Hepatocyte (in vitro differentiated cells): ENCODE data around the gene HABP4. TPM values are rescaled to one million over a fixed set of nuclear protein-coding genes. Genes with fewer than 3 reads are reported as not detected.

Source experiments
- DNase-seq: peaks from one replicate; pipeline ENCODE4 v3.0.0-alpha.2; 2016; ENCODE audit warnings: low spot score
- H2AFZ ChIP-seq: fragments of 200-600 bp; sonication (generic); 2 replicates; pipeline ENCODE4 v1.6.0; 2016; ENCODE audit warnings: antibody characterized with exemption, mild to moderate bottlenecking
- H3K27ac ChIP-seq: fragments of 200-600 bp; sonication (generic); 2 replicates; pipeline ENCODE4 v1.5.1; 2016; ENCODE audit warnings: mild to moderate bottlenecking
- H3K27me3 ChIP-seq: fragments of 200-600 bp; sonication (generic); 2 replicates; pipeline ENCODE4 v1.6.1; 2016
- H3K36me3 ChIP-seq: fragments of 200-600 bp; sonication (generic); replicated peaks from 2 replicates; pipeline ENCODE4 v1.5.1; 2016; ENCODE audit warnings: low read depth; ENCODE audit not compliant: insufficient read depth
- H3K4me1 ChIP-seq: fragments of 200-600 bp; sonication (generic); 2 replicates; pipeline ENCODE4 v1.5.1; 2016; ENCODE audit warnings: mild to moderate bottlenecking, moderate library complexity; ENCODE audit not compliant: insufficient read depth
- H3K4me2 ChIP-seq: fragments of 200-600 bp; sonication (generic); 2 replicates; pipeline ENCODE4 v1.6.0; 2016
- H3K4me3 ChIP-seq: fragments of 200-600 bp; sonication (generic); 2 replicates; pipeline ENCODE4 v1.5.1; 2016; ENCODE audit warnings: mild to moderate bottlenecking
- H3K79me2 ChIP-seq: fragments of 200-600 bp; sonication (generic); 2 replicates; pipeline ENCODE4 v1.6.0; 2017; ENCODE audit warnings: mild to moderate bottlenecking
- H3K9me2 ChIP-seq: fragments of 200-600 bp; sonication (generic); replicated peaks from 2 replicates; pipeline ENCODE4 v1.6.0; 2017; ENCODE audit warnings: mild to moderate bottlenecking; ENCODE audit not compliant: insufficient read depth
- H3K9me3 ChIP-seq: fragments of 200-600 bp; sonication (generic); 2 replicates; pipeline ENCODE4 v1.5.1; 2016; ENCODE audit warnings: low read depth, mild to moderate bottlenecking
- H4K20me1 ChIP-seq: fragments of 200-600 bp; sonication (generic); 2 replicates; pipeline ENCODE4 v1.6.0; 2016; ENCODE audit warnings: mild to moderate bottlenecking; ENCODE audit not compliant: insufficient read depth, poor library complexity, severe bottlenecking
- EZH2 ChIP-seq: fragments of 200-600 bp; sonication (generic); IDR thresholded peaks from 2 replicates; pipeline ENCODE4 v1.6.1; 2016; ENCODE audit warnings: antibody characterized with exemption, mild to moderate bottlenecking, borderline replicate concordance
- EZH2phosphoT487 ChIP-seq: fragments of 200-600 bp; sonication (generic); IDR thresholded peaks from one replicate; pipeline ENCODE4 v1.6.1; 2018; ENCODE audit warnings: antibody characterized with exemption, mild to moderate bottlenecking, low read depth, moderate library complexity; ENCODE audit not compliant: unreplicated experiment, severe bottlenecking
- WGBS: methylation state at CpG from one replicate; pipeline ENCODE4 v1.1.6; 2016; ENCODE audit warnings: low lambda C conversion rate; ENCODE audit errors: missing lambda C conversion rate; 5-methylcytosine and 5-hydroxymethylcytosine counted together
- polyA plus RNA-seq: library from polyadenylated mRNA; unstranded; fragments of >200 nt; fragmentation: Nextera tagmentation; extraction: Ambion mirVana; gene quantifications from 2 replicates; pipeline ENCODE4 v1.2.1, GENCODE V29; 2016
- total RNA-seq: library from RNA; depleted of rRNA; stranded (reverse); fragments of >200 nt; gene quantifications from 2 replicates; pipeline ENCODE4 v1.2.3, GENCODE V29; 2014
- TF ChIP-seq, protein P1 (sequence below): fragments of 200-600 bp; sonication (generic); IDR thresholded peaks from 2 replicates; pipeline ENCODE4 v1.5.1; 2016; ENCODE audit warnings: antibody characterized with exemption, mild to moderate bottlenecking; ENCODE audit not compliant: poor library complexity

The HABP4 gene
- total and polyA plus RNA-seq, 2 experiments from 2014 or later: 13.1 to 24.8 TPM

DNA sequence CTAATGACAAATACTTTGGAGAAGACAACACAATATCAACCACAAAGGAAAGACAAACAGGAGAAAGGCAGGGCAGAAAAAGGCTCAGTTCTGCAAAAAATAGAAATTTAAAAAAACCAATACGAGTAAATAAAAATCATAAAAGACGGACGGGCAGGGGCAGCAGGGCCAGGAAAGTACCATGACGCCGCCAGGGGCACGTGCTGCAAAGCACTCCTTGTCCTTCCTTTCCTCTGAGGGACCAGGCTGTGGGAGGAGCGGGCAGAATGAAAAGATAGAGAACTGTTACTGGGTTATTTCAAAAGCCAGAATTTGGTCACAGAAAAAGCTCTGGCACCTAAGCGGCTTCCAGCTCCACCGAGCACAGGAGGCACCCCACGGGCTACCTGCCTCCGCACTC, 53.9 kb downstream of the HABP4 start:
- TF ChIP-seq EZH2phosphoT487 (no peak), EZH2 (no peak)
- TF ChIP-seq, protein P1, sequence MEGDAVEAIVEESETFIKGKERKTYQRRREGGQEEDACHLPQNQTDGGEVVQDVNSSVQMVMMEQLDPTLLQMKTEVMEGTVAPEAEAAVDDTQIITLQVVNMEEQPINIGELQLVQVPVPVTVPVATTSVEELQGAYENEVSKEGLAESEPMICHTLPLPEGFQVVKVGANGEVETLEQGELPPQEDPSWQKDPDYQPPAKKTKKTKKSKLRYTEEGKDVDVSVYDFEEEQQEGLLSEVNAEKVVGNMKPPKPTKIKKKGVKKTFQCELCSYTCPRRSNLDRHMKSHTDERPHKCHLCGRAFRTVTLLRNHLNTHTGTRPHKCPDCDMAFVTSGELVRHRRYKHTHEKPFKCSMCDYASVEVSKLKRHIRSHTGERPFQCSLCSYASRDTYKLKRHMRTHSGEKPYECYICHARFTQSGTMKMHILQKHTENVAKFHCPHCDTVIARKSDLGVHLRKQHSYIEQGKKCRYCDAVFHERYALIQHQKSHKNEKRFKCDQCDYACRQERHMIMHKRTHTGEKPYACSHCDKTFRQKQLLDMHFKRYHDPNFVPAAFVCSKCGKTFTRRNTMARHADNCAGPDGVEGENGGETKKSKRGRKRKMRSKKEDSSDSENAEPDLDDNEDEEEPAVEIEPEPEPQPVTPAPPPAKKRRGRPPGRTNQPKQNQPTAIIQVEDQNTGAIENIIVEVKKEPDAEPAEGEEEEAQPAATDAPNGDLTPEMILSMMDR: no peak
- no peak for DNase-seq
- Histone ChIP-seq H3K36me3 (no peaks in the 10 kb centered on the region), H3K9me2 (no peaks in the 10 kb centered on the region), H4K20me1 (no peaks in the 10 kb centered on the region), H3K9me3 (no peaks in the 10 kb centered on the region), H3K27ac (no peak overlapping the region), H3K4me3 (no peak overlapping the region), H3K79me2 (no peaks in the 10 kb centered on the region), H2AFZ (no peak overlapping the region), H3K27me3 (no peaks in the 10 kb centered on the region), H3K4me1 (no peaks in the 10 kb centered on the region), H3K4me2 (no peak overlapping the region)
- WGBS: 96% methylated on average over 11 of the region's 11 CpGs

DNA sequence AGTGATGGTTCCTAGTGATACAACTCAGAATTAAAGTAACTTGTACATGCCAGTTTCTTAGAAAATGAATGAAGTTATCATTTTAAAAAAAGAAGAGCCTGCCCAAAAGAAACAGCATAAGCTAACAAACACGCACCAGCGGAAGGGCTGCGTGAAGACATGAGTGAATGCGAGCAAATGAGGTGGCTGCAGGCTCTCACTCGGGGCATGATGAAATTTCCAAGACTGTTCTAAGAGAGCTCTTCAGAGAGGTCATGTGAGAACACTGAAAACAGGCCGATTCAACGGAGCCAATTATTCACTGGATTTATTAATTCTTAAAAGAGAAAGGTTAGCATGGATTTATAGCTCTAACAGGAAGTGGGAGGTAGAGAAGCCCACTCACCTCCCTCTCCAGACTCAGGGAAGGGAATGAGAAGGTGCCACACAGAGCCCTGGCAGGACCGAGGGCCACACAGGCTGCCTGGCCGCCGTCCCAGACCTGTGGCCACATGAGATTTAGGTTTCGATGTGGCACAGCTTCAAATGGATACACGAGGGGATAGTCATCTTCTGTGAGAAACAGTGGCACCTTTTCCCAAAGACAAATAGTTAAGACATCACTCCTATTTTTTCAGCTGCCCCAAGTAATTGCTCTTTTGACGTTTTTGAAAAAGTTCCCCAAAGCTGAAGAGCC, 55.5 kb downstream of the HABP4 start:
- WGBS: 94% methylated on average over 13 of the region's 13 CpGs
- H3K27ac ChIP-seq: no peak overlapping the region
- TF ChIP-seq, protein P1: no peak
- TF ChIP-seq EZH2phosphoT487 (no peak), EZH2 (no peak)

DNA sequence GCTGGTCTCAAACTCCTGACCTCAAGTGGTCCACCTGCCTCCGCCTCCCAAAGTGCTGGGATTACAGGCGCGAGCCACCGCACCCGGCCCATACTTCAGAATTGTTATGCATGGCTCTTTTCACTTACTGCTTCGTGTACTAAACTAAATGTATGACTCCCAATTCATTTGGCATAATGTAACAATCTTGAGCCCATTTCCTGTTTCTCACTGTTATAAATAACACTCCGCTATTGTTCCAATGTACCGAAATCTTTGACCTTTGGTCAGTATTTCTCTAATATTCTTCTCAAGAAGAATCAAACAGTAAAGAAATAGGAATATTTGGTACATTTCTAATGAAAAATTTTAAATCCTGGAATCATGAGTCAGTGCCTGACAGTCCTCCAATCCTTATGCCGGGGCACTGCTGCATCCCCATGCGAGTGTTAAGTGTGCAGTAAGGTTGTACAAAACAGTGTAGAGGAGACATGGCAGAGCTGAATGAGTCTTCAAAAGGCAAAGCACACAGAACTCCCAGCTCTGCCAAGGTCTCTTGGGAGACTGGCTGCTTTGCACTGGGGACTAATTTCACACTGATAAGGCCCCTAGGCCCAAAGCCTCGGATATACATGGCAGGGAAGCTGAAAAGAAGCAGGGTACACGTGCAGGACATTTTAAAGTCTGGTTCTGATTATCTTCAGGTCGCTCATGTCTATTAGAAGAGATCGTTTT, 58.4 kb downstream of the HABP4 start:
- Histone ChIP-seq H3K9me3 (no peaks in the 10 kb centered on the region), H3K36me3 (no peaks in the 10 kb centered on the region), H3K79me2 (no peaks in the 10 kb centered on the region), H3K9me2 (no peaks in the 10 kb centered on the region), H2AFZ (no peak overlapping the region), H3K4me2 (no peak overlapping the region), H3K4me1 (no peaks in the 10 kb centered on the region), H3K27ac (no peak overlapping the region), H3K27me3 (no peaks in the 10 kb centered on the region), H3K4me3 (no peak overlapping the region), H4K20me1 (no peaks in the 10 kb centered on the region)
- 79% methylated on average over 14 of the region's 14 CpGs for WGBS
- no peak for TF ChIP-seq EZH2phosphoT487
- TF ChIP-seq EZH2: no peak
- TF ChIP-seq, protein P1: no peak
- no peak for DNase-seq

More for the DNA sequence above, 55.5 kb downstream of the HABP4 start:
- Histone ChIP-seq H3K4me1 (no peaks in the 10 kb centered on the region), H3K4me3 (no peak overlapping the region), H3K27me3 (no peaks in the 10 kb centered on the region), H3K9me2 (no peaks in the 10 kb centered on the region), H3K36me3 (no peaks in the 10 kb centered on the region), H3K4me2 (no peak overlapping the region), H4K20me1 (no peaks in the 10 kb centered on the region), H3K79me2 (no peaks in the 10 kb centered on the region), H2AFZ (no peak overlapping the region), H3K9me3 (no peaks in the 10 kb centered on the region)
- DNase-seq: no peak
